Mesangial cell (primary cell): Measurements from ENCODE around the gene PRELP. TPM values are rescaled to one million over a fixed set of nuclear protein-coding genes. Genes with fewer than 3 reads are reported as not detected.

Experiments used
- total RNA-seq: library from RNA; depleted of rRNA; stranded (reverse); fragments of >200 nt; gene quantifications from 2 replicates; pipeline ENCODE4 v1.2.3, GENCODE V29; 2015

The PRELP gene
- not detected in 2 replicates for total RNA-seq

DNA sequence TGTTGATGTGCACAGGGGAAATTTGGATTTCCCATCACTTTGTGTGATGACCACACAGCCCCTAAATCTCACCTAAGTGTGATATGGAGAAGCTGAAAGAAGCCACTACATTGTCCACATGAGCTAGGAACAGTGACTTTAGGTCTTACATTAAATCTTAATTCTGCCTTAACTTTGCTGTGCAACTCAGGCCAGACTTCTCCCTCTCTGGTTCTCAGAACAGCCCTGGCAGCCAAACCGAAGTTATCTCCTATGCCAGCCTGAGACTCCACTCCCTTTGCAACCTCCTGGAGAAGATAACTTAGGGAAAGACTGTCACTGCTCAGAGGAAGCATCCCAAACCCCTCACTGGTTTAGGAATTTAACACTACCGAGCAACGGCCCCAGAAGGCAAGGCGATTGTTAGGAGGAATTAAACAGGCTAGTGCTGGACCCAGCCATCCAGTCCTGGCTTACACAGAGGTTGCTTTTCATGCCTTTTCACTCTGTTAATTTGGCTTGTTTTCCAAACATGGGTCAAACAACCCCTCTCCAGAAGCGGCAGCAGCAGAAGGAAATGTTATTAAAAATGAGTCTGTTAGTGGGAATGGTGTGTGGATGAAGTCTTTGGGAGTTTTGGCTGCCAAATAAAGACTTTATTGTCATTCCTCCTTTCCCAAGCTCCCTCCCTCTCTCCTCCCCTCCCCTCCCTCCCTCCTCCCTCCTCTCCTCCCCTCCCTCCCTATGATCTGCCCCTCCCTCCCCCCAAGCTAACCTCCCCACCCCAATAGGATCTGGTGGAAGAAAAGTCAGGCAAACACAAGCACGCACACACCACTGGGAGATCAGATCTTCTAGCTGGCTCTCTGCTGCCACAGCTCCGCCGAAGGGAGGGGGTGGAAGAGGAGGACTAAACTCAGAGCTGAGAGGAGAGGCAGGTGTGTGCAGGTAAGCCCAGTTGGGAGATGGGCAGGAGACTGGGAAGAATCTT is at the start of gene PRELP:
Gene PRELP (plus strand): TSS at position 795 of the 970 bp plus-strand sequence. CDS start 7,379 bp downstream, outside the sequence.

DNA sequence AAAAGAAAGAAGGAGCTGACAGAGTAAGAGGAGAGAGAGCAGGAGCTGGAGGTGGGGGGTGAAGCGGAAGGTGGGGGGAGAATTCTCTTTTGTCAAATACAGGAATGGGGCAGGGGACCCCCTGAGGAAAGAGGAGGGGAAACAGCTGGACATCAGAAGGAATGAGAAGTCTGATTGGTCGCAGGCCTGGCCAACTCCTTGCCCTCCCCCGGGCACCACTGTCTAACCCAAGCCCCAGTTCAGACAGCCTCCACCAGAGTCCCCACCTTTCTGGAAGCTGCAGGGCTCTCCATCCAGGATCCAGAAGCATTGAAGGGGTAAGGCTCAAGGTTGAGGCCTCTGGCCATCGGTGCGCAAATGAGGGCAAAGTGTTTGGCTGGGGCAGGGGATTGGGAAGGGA is 18.3 kb downstream of the PRELP start, which contains the start of gene OPTC:
Gene OPTC (plus strand): TSS at position 253 of the 400 bp plus-strand sequence. CDS start 1,853 bp downstream, outside the sequence.

Other genes with a start within 250 kb of the PRELP start
- gene CHIT1, start 246.1 kb upstream of the PRELP start, total RNA-seq, result not detected in 2 replicates
- gene BTG2, start 170.3 kb upstream of the PRELP start, total RNA-seq, result 5.5 and 14.5 TPM in 2 replicates
- 0.25 TPM in 1 of 2 replicates, not detected in the other for gene FMOD, start 124.7 kb upstream of the PRELP start, total RNA-seq
- not detected in 2 replicates for gene OPTC, start 18.3 kb downstream of the PRELP start, total RNA-seq
- gene ATP2B4, start 151.0 kb downstream of the PRELP start, total RNA-seq, result 53.4 and 60.1 TPM in 2 replicates